Measurements from ENCODE around the gene MLH1. TPM values are rescaled to one million over a fixed set of nuclear protein-coding genes. Genes with fewer than 3 reads are reported as not detected.

Gene MLH1
- total and polyA plus RNA-seq, 10 of the 15 experiments (the other 5 are each of a cell fraction or from before 2014, with no cell fraction given) = 58.6 to 109 (median 81.4) TPM

DNA sequence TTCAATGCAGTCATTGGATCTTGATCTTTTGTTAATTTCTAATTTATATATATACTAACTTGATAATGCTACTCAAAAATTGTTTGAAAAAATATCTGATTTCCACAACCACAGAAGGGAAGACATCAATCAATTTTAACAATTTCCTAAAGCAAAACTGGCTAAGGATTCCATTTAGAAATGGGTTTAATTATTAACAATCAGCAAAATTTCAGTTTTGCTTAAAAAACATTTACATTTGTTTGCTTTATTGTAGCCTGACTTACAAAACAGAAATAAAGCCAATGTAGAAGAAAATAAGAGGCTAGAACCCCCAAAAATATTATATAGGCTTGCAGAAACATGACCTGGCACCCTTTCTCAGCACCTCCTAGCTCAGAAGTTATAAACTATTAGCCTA is 106.2 kb downstream of the MLH1 start:
- POLR2A ChIA-PET = no interaction called here
- no peak for FAIRE-seq

More for the DNA sequence above, 106.2 kb downstream of the MLH1 start:
- Histone ChIP-seq H4K20me1 (ENCODE audit: control insufficient read depth, insufficient read depth) (no peaks in the 10 kb centered on the region), H3K9me3 (replicated peaks; ENCODE audit: control insufficient read depth, insufficient read depth, low read length) (no peaks in the 10 kb centered on the region), H3K27me3 (replicated peaks in 1 of 2; ENCODE audit: control insufficient read depth in 2 of 2, insufficient read depth in 2 of 2, low read length in 1 of 2) (no peaks in the 10 kb centered on the region), H3K4me1 (ENCODE audit: control insufficient read depth, insufficient read depth, low read length) (no peaks in the 10 kb centered on the region), H3K27ac (ENCODE audit: control insufficient read depth, insufficient read depth) (no peak overlapping the region), H2AFZ (ENCODE audit: control insufficient read depth, low read depth, low read length) (no peak overlapping the region), H3K9ac (ENCODE audit: control insufficient read depth, insufficient read depth, low read length) (no peak overlapping the region), H3K4me2 (ENCODE audit: control insufficient read depth, insufficient read depth) (no peak overlapping the region), H3K79me2 (ENCODE audit: control insufficient read depth, insufficient read depth, low read length) (no peaks in the 10 kb centered on the region), H3K36me3 (ENCODE audit: control insufficient read depth in 2 of 2, insufficient read depth in 2 of 2, low read length in 1 of 2) (no peaks in the 10 kb centered on the region), H3K4me3 (no peak overlapping the region)
- SMC1A ChIA-PET (ENCODE audit: uncharacterized antibody, unreplicated experiment) = interaction anchor here (0.7 kb wide), 1 partner anchor 18 kb away, joined by 3 read pairs; no protein-coding TSS in a partner anchor
- no peak for DNase-seq (ENCODE audit: low read depth, low spot score)
- TF ChIP-seq PRDM15 (CRISPR knock-in tag; IDR thresholded peaks at IDR 0.05) = no peak
- TF ChIP-seq SPI1 (IDR thresholded peaks at IDR 0.05; ENCODE audit: borderline replicate concordance, insufficient read depth, low read depth, low read length) = no peak
- TF ChIP-seq CBX3 (IDR thresholded peaks at IDR 0.05; ENCODE audit: borderline replicate concordance, low read depth) = no peak
- no peak for TF ChIP-seq PAX5 (IDR thresholded peaks at IDR 0.05; ENCODE audit: borderline replicate concordance, low read depth, low read length)
- TF ChIP-seq ZNF622 (IDR thresholded peaks at IDR 0.05) = no peak
- TF ChIP-seq, protein P1, sequence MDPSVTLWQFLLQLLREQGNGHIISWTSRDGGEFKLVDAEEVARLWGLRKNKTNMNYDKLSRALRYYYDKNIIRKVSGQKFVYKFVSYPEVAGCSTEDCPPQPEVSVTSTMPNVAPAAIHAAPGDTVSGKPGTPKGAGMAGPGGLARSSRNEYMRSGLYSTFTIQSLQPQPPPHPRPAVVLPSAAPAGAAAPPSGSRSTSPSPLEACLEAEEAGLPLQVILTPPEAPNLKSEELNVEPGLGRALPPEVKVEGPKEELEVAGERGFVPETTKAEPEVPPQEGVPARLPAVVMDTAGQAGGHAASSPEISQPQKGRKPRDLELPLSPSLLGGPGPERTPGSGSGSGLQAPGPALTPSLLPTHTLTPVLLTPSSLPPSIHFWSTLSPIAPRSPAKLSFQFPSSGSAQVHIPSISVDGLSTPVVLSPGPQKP (IDR thresholded peaks at IDR 0.05; ENCODE audit: low read depth, low read length) = no peak
- no peak for TF ChIP-seq RCOR1 (conservative IDR thresholded peaks at IDR 0.05; ENCODE audit: low read depth, low read length)
- no peak for TF ChIP-seq POLR2AphosphoS2 (IDR thresholded peaks at IDR 0.05; ENCODE audit: low read depth, low read length)
- in situ Hi-C loops (cut with MboI) = no loop called here
- no TSS peak for BruUV-seq (replicated peaks)
- CTCF ChIA-PET = no interaction called here
- no peak for ATAC-seq
- RAD21 ChIA-PET (ENCODE audit: unreplicated experiment) = no interaction called here
- intact Hi-C loops (cut with micrococcal nuclease; ENCODE audit: unreplicated experiment) = no loop called here

Data from GM12878 (cell line).